Upper lobe of left lung (tissue), 4 donors: Measurements from ENCODE around the gene HIRIP3.

Experiments used
- CTCF ChIP-seq, 6 experiments: fragments of 450-650 bp in 4 of 6; fragments of 200-600 bp in 2 of 6; sonication (generic) in 2 of 6; IDR thresholded peaks; one replicate each; pipeline ENCODE4 v1.5.1; 2016 to 2019; ENCODE audit warnings: antibody characterized with exemption in 6 of 6
- POLR2A ChIP-seq, 4 donors: fragments of 450-650 bp; IDR thresholded peaks; one replicate each; pipeline ENCODE4 v1.5.1; 2016 to 2017; ENCODE audit warnings: antibody characterized with exemption in 4 of 4, mild to moderate bottlenecking in 2 of 4
- POLR2AphosphoS5 ChIP-seq, 2 donors: sonication (generic); formaldehyde crosslinking; IDR thresholded peaks; one replicate each; pipeline ENCODE4 v1.5.1; 2017; ENCODE audit warnings: antibody characterized with exemption in 2 of 2

DNA sequence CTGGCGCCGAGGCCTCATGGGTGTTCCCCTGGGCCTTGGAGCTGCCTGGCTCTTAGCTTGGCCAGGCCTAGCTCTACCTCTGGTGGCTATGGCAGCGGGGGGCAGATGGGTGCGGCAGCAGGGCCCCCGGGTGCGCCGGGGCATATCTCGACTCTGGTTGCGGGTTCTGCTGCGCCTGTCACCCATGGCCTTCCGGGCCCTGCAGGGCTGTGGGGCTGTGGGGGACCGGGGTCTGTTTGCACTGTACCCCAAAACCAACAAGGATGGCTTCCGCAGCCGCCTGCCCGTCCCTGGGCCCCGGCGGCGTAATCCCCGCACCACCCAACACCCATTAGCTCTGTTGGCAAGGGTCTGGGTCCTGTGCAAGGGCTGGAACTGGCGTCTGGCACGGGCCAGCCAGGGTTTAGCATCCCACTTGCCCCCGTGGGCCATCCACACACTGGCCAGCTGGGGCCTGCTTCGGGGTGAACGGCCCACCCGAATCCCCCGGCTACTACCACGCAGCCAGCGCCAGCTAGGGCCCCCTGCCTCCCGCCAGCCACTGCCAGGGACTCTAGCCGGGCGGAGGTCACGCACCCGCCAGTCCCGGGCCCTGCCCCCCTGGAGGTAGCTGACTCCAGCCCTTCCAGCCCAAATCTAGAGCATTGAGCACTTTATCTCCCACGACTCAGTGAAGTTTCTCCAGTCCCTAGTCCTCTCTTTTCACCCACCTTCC is 7.9 kb downstream of the HIRIP3 start:
- TF ChIP-seq CTCF (IDR thresholded peaks at IDR 0.05): no peak
- no peak for TF ChIP-seq POLR2A (IDR thresholded peaks at IDR 0.05)
- no peak for TF ChIP-seq POLR2AphosphoS5 (IDR thresholded peaks at IDR 0.05)
